ENCODE data around the gene LCOR.

The LCOR gene

GRCh38 chr10:96912405-96912804 is 80.3 kb downstream of the LCOR start:
- H3K4me3 ChIP-seq (ENCODE audit: control insufficient read depth, low read depth, low read length), result no peak overlapping the region
- no peak for DNase-seq (ENCODE audit: low read depth)
- no peak for TF ChIP-seq CTCF (conservative IDR thresholded peaks at IDR 0.05; ENCODE audit: control insufficient read depth, insufficient read depth, low read depth, low read length)

- no peak for DNase-seq (ENCODE audit: low read depth)
- no peak for TF ChIP-seq CTCF (conservative IDR thresholded peaks at IDR 0.05; ENCODE audit: control insufficient read depth, insufficient read depth, low read depth, low read length)
- H3K4me3 ChIP-seq (ENCODE audit: control insufficient read depth, low read depth, low read length), result no peak overlapping the region
These were observed 81.8 kb downstream of the LCOR start for GRCh38 chr10:96913906-96914305.

GRCh38 chr10:96917628-96918027 is 85.5 kb downstream of the LCOR start:
- DNase-seq (ENCODE audit: low read depth), result no peak
- TF ChIP-seq CTCF (conservative IDR thresholded peaks at IDR 0.05; ENCODE audit: control insufficient read depth, insufficient read depth, low read depth, low read length), result no peak
- H3K4me3 ChIP-seq (ENCODE audit: control insufficient read depth, low read depth, low read length), result no peak overlapping the region

- DNase-seq (ENCODE audit: low read depth), result no peak
- TF ChIP-seq CTCF (conservative IDR thresholded peaks at IDR 0.05; ENCODE audit: control insufficient read depth, insufficient read depth, low read depth, low read length), result no peak
- H3K4me3 ChIP-seq (ENCODE audit: control insufficient read depth, low read depth, low read length), result no peak overlapping the region
These were observed 86.3 kb downstream of the LCOR start for GRCh38 chr10:96918214-96919002.

GRCh38 chr10:96919785-96920430 is 87.8 kb downstream of the LCOR start:
- DNase-seq (ENCODE audit: low read depth), result peak; percentile 66
- no peak overlapping the region for H3K4me3 ChIP-seq (ENCODE audit: control insufficient read depth, low read depth, low read length)
- no peak for TF ChIP-seq CTCF (conservative IDR thresholded peaks at IDR 0.05; ENCODE audit: control insufficient read depth, insufficient read depth, low read depth, low read length)

GRCh38 chr10:96921655-96922054 is 89.6 kb downstream of the LCOR start:
- no peak overlapping the region for H3K4me3 ChIP-seq (ENCODE audit: control insufficient read depth, low read depth, low read length)
- no peak for DNase-seq (ENCODE audit: low read depth)
- TF ChIP-seq CTCF (conservative IDR thresholded peaks at IDR 0.05; ENCODE audit: control insufficient read depth, insufficient read depth, low read depth, low read length), result no peak

Data from fibroblast of mammary gland (primary cell).